SK-N-MC (cell line): ENCODE measurements around the gene SPTBN4.

Experiments
- DNase-seq: peaks from one replicate; pipeline ENCODE4 v3.0.0-alpha.2; 2011; ENCODE audit warnings: low read depth, low spot score
- H3K27ac ChIP-seq: fragments of 200-600 bp; sonication (generic); 2 replicates; pipeline ENCODE4 v1.5.1; 2016; ENCODE audit warnings: mixed run types
- H3K36me3 ChIP-seq: fragments of 200-600 bp; sonication (generic); 2 replicates; pipeline ENCODE4 v1.6.1; 2017; ENCODE audit warnings: antibody characterized with exemption, low read length, mixed read lengths; ENCODE audit not compliant: insufficient read depth
- H3K4me3 ChIP-seq: fragments of 200-600 bp; sonication (generic); 2 replicates; pipeline ENCODE4 v1.5.1; 2016
- H3K9ac ChIP-seq: fragments of 200-600 bp; sonication (generic); 2 replicates; pipeline ENCODE4 v1.8.0; 2017; ENCODE audit warnings: mixed run types, mixed read lengths; ENCODE audit not compliant: insufficient read length
- H3K9me3 ChIP-seq: fragments of 200-600 bp; sonication (generic); 2 replicates; pipeline ENCODE4 v1.6.1; 2017; ENCODE audit warnings: low read depth, mild to moderate bottlenecking, antibody characterized with exemption, low read length, moderate library complexity, mixed read lengths
- EZH2 ChIP-seq: fragments of 200-600 bp; sonication (generic); IDR thresholded peaks from one replicate; pipeline ENCODE4 v1.6.1; 2017; ENCODE audit warnings: antibody characterized with exemption
- FOXP2 ChIP-seq: optimal IDR thresholded peaks from 2 replicates; pipeline ENCODE3; 2011; ENCODE audit warnings: mild to moderate bottlenecking, moderate library complexity; ENCODE audit not compliant: insufficient read depth; ENCODE audit errors: extremely low read length, control extremely low read depth
- POLR2AphosphoS5 ChIP-seq: IDR thresholded peaks from 2 replicates; pipeline ENCODE4 v1.6.1; 2012; ENCODE audit warnings: mild to moderate bottlenecking, low read depth, low read length, borderline replicate concordance

The SPTBN4 gene

GRCh38 chr19:40604171-40604646 is 137.4 kb downstream of the SPTBN4 start:
- DNase-seq = peak; percentile 96
- Histone ChIP-seq H3K36me3 (no peaks in the 10 kb centered on the region), H3K9ac (no peak overlapping the region), H3K27ac (no peak overlapping the region), H3K9me3 (no peaks in the 10 kb centered on the region), H3K4me3 (no peak overlapping the region)
- TF ChIP-seq FOXP2 (no peak), POLR2AphosphoS5 (peak; percentile 41; the same call in 1 of the 2 replicates)

DNA sequence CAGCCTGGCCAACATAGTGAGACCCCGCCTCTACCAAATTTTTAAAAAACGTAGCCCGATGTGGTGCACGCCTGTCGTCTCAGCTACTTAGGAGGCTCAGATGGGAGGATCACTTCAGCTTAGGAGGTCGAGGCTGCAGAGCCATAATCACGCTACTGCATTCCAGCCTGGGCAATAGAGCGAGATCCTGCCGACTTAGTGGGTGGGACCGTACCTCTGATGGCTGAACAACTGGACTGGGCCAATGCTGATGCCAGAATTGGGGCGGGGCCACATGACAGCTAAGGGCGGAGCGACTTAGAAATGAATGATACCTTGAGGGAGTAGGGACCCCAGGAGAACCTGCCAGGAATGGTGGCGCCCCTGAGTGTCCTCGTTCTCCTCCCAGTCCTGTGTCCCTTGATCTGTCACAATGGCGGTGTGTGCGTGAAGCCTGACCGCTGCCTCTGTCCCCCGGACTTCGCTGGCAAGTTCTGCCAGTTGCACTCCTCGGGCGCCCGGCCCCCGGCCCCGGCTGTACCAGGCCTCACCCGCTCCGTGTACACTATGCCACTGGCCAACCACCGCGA is 137.9 kb downstream of the SPTBN4 start:
- Histone ChIP-seq H3K27ac (no peak overlapping the region), H3K36me3 (no peaks in the 10 kb centered on the region), H3K4me3 (peak overlapping the region; percentile 75), H3K9ac (no peak overlapping the region), H3K9me3 (no peaks in the 10 kb centered on the region)
- TF ChIP-seq POLR2AphosphoS5 = no peak; the same call in 1 of the 2 replicates
- no peak for TF ChIP-seq EZH2
- no peak for TF ChIP-seq FOXP2
- DNase-seq = no peak

DNA sequence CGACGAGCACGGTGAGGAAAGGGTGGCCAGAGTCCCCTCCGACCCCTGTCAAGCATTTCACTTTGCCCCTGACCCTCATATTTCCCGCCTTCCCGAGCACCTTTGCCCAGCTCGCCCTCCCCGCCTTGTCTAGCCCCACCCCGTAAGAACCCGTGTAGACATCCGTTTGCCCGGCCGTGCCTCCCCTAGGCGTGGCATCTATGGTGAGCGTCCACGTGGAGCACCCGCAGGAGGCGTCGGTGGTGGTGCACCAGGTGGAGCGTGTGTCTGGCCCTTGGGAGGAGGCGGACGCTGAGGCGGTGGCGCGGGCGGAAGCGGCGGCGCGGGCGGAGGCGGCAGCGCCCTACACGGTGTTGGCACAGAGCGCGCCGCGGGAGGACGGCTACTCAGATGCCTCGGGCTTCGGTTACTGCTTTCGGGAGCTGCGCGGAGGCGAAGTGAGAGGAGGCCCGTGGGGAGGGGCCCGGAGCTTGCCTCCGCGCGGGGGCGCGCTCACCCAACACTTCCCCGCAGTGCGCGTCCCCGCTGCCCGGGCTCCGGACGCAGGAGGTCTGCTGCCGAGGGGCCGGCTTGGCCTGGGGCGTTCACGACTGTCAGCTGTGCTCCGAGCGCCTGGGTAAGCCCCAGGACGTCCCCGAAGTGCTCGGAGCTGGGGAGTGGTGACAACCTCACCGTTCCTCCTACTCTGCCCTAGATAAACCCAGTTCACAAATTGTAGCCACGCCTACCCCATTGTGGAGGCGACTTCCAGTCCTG is 138.6 kb downstream of the SPTBN4 start:
- H3K27ac ChIP-seq = no peak overlapping the region
- no peak for DNase-seq
- H3K4me3 ChIP-seq = peak overlapping the region; percentile 75
- H3K36me3 ChIP-seq = no peaks in the 10 kb centered on the region
- no peaks in the 10 kb centered on the region for H3K9me3 ChIP-seq
- no peak overlapping the region for H3K9ac ChIP-seq
- TF ChIP-seq POLR2AphosphoS5 (no peak; the same call in 1 of the 2 replicates), FOXP2 (no peak), EZH2 (no peak)

DNA sequence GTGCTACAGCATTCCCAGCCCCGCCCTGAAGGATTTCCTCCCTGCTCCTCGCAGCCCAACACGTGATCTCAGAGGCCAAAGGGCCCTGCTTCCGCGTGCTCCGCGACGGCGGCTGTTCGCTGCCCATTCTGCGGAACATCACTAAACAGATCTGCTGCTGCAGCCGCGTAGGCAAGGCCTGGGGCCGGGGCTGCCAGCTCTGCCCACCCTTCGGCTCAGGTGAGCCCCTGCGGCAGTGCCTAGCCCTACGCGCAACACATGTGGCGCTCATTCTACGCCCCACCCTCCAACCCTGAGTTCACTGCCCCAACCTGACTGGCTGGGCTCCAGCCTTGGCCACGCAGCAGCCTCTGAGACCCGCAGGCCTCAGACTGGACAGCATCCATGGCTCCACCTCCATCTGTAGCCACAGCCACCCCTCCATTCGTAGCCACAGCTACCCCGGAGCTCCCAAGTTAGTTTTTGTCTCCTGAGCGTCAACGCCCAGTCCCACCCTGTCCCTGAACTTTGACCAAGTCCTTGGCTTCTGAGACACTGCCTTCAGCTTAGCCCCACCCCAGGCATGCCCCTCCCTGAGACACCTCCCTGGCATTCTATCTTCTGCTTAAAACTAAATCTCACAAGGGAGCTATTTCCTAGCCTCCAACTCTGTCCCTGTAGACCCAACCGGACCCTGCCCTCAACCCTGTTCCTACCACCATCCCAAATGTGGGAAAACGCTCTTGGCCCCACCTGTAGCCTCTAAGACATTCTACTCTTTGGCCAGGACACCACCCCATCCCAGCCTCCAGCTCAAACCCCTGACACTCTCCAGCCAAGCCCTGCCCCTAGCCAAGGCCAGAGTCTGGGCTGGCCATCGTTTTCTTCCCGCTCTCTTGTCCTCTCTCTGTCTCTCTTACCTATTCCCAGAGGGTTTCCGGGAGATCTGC is 140.8 kb downstream of the SPTBN4 start:
- no peak for DNase-seq
- no peak overlapping the region for H3K9ac ChIP-seq
- no peak overlapping the region for H3K27ac ChIP-seq
- no peak overlapping the region for H3K4me3 ChIP-seq
- TF ChIP-seq POLR2AphosphoS5 (no peak), FOXP2 (no peak), EZH2 (no peak)
- no peaks in the 10 kb centered on the region for H3K36me3 ChIP-seq
- no peaks in the 10 kb centered on the region for H3K9me3 ChIP-seq

DNA sequence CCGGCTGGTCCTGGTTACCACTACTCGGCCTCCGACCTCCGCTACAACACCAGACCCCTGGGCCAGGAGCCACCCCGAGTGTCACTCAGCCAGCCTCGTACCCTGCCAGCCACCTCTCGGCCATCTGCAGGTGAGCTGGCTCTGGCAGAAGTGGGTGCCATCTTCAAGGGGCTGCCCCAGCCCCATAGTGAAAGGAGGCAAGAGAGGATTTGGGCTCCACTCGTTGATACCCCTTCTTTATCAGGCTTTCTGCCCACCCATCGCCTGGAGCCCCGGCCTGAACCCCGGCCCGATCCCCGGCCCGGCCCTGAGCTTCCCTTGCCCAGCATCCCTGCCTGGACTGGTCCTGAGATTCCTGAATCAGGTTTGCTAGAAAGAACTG is 141.4 kb downstream of the SPTBN4 start:
- TF ChIP-seq POLR2AphosphoS5 (no peak), FOXP2 (no peak), EZH2 (no peak)

DNA sequence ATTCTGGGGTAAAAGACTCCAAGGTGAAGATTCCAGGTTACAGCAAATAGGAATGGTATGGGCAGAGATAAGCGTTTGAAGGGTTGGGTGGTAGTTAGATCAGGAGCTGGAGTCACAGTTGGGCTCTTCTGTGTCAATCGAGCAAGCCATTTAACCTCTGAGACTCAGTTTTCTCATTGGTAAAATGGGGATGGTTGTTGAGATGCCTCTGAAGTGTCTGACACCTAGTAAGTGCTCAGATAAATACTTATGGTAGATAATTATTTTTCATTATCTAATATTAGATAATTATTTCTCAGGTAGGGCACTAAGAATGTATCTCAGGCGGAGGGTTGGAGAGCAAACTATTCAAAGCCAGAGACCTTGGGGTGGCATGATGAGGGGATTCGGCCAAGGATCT is 142.2 kb downstream of the SPTBN4 start:
- TF ChIP-seq FOXP2 (no peak), EZH2 (no peak), POLR2AphosphoS5 (no peak)
- no peak for DNase-seq
- H3K27ac ChIP-seq = no peak overlapping the region
- no peaks in the 10 kb centered on the region for H3K36me3 ChIP-seq
- H3K4me3 ChIP-seq = peak overlapping the region; percentile 78
- no peak overlapping the region for H3K9ac ChIP-seq
- no peaks in the 10 kb centered on the region for H3K9me3 ChIP-seq

More for the DNA sequence above, 141.4 kb downstream of the SPTBN4 start:
- Histone ChIP-seq H3K36me3 (no peaks in the 10 kb centered on the region), H3K4me3 (no peak overlapping the region), H3K9me3 (no peaks in the 10 kb centered on the region), H3K9ac (no peak overlapping the region), H3K27ac (no peak overlapping the region)
- DNase-seq = no peak

- TF ChIP-seq EZH2 (no peak), FOXP2 (no peak)
- Histone ChIP-seq H3K4me3 (peak overlapping the region; percentile 78), H3K36me3 (no peaks in the 10 kb centered on the region), H3K27ac (no peak overlapping the region), H3K9ac (no peak overlapping the region), H3K9me3 (no peaks in the 10 kb centered on the region)
- DNase-seq = no peak
Measured at GRCh38 chr19:40609561-40610395, 143.0 kb downstream of the SPTBN4 start.
